KMS-11 (cell line): ENCODE results near the gene SBSN.

ENCODE experiments used
- H2AFZ ChIP-seq: fragments of 200-600 bp; sonication (generic); 2 replicates; pipeline ENCODE4 v1.6.1; 2016; ENCODE audit warnings: antibody characterized with exemption, mixed run types, low read depth
- H3K27ac ChIP-seq: fragments of 200-600 bp; sonication (generic); 2 replicates; pipeline ENCODE4 v1.6.1; 2016; ENCODE audit warnings: mild to moderate bottlenecking, mixed run types
- H3K27me3 ChIP-seq: fragments of 200-600 bp; sonication (generic); 2 replicates; pipeline ENCODE4 v1.6.1; 2017; ENCODE audit warnings: mild to moderate bottlenecking, low read depth, mixed run types, moderate library complexity; ENCODE audit not compliant: insufficient read depth
- H3K36me3 ChIP-seq: fragments of 200-600 bp; sonication (generic); 2 replicates; pipeline ENCODE4 v1.6.1; 2017; ENCODE audit warnings: mild to moderate bottlenecking, mixed run types; ENCODE audit not compliant: insufficient read depth
- H3K4me1 ChIP-seq: fragments of 200-600 bp; sonication (generic); 2 replicates; pipeline ENCODE4 v1.6.1; 2016; ENCODE audit warnings: mild to moderate bottlenecking, low read depth, mixed run types; ENCODE audit not compliant: poor library complexity, severe bottlenecking
- H3K4me2 ChIP-seq: fragments of 200-600 bp; sonication (generic); 2 replicates; pipeline ENCODE4 v1.7.0; 2016; ENCODE audit warnings: mild to moderate bottlenecking, mixed run types
- H3K4me3 ChIP-seq: fragments of 200-600 bp; sonication (generic); IDR thresholded peaks from 2 replicates; pipeline ENCODE4 v1.6.1; 2017; ENCODE audit warnings: low read depth, low read length, mixed read lengths; ENCODE audit not compliant: insufficient read depth
- H3K79me2 ChIP-seq: fragments of 200-600 bp; sonication (generic); 2 replicates; pipeline ENCODE4 v1.6.1; 2016; ENCODE audit warnings: low read depth, mixed run types; ENCODE audit not compliant: insufficient read depth
- H3K9ac ChIP-seq: fragments of 200-600 bp; sonication (generic); 2 replicates; pipeline ENCODE4 v1.6.1; 2016; ENCODE audit warnings: mild to moderate bottlenecking, mixed run types
- H4K20me1 ChIP-seq: fragments of 200-600 bp; sonication (generic); 2 replicates; pipeline ENCODE4 v1.6.1; 2016; ENCODE audit warnings: mild to moderate bottlenecking, mixed run types; ENCODE audit not compliant: insufficient read depth
- TF ChIP-seq, protein P1 (sequence below): fragments of 200-600 bp; sonication (generic); conservative IDR thresholded peaks from 2 replicates; pipeline ENCODE4 v1.6.1; 2017; ENCODE audit warnings: low read depth, mild to moderate bottlenecking, antibody characterized with exemption, low read length, moderate library complexity, mixed read lengths

Gene SBSN

DNA sequence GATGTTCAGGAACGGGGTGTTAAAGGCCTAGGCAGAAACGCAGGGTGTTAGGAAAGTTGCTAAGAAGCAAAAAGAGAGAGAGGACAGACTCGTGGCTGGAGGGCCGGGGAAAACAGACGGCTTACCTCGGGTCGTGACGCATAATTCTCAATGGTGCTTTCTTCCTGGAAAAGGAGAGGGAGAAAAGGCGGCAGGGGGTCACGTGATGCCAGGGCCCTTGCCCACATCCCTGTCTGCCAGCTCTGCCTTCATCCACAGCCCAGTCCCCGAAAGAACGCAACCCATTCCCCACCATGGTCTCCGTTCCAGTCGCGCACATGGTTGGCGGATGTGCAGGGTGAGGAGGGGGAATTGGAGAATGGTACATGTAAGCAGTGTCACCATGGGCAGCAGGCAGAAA is 39.4 kb downstream of the SBSN start:
- Histone ChIP-seq H3K27me3 (peaks cover 52% of the 10 kb centered on the region), H3K4me1 (no peaks in the 10 kb centered on the region), H4K20me1 (no peaks in the 10 kb centered on the region), H3K4me2 (no peak overlapping the region), H2AFZ (no peak overlapping the region), H3K4me3 (no peak overlapping the region), H3K36me3 (no peaks in the 10 kb centered on the region), H3K79me2 (no peaks in the 10 kb centered on the region), H3K9ac (no peak overlapping the region), H3K27ac (no peak overlapping the region)
- TF ChIP-seq, protein P1, sequence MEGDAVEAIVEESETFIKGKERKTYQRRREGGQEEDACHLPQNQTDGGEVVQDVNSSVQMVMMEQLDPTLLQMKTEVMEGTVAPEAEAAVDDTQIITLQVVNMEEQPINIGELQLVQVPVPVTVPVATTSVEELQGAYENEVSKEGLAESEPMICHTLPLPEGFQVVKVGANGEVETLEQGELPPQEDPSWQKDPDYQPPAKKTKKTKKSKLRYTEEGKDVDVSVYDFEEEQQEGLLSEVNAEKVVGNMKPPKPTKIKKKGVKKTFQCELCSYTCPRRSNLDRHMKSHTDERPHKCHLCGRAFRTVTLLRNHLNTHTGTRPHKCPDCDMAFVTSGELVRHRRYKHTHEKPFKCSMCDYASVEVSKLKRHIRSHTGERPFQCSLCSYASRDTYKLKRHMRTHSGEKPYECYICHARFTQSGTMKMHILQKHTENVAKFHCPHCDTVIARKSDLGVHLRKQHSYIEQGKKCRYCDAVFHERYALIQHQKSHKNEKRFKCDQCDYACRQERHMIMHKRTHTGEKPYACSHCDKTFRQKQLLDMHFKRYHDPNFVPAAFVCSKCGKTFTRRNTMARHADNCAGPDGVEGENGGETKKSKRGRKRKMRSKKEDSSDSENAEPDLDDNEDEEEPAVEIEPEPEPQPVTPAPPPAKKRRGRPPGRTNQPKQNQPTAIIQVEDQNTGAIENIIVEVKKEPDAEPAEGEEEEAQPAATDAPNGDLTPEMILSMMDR: no peak

DNA sequence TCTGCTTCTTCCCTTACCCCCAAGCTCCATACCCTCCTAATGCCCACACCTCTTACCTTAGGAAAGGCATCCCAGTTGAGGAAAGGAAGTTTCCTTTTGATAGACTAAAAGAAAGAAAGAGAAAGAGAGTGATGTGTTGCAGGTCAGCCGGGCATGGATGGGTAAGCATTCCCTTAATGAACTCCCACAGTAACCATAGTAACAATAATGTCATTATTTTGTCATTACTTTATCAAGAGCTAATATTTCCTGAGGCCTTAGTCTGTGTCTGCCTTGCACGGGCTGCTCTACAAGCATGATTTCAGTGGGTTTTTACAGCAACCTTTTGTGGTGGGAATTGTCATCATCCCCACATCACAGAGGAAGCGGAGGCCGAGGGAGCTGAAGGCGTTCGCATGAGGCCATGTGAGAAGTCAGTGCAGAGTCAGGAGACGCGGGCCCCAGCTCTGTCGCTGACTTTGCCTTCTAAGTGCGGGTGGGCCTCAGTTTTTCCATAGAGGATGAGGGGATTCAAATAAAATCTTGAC is 40.4 kb downstream of the SBSN start:
- H3K9ac ChIP-seq: no peak overlapping the region
- no peaks in the 10 kb centered on the region for H3K79me2 ChIP-seq
- H3K4me2 ChIP-seq: no peak overlapping the region
- H2AFZ ChIP-seq: no peak overlapping the region
- H4K20me1 ChIP-seq: no peaks in the 10 kb centered on the region
- no peaks in the 10 kb centered on the region for H3K4me1 ChIP-seq
- H3K27ac ChIP-seq: no peak overlapping the region
- no peaks in the 10 kb centered on the region for H3K36me3 ChIP-seq
- TF ChIP-seq, protein P1: no peak
- H3K4me3 ChIP-seq: no peak overlapping the region
- peaks cover 47% of the 10 kb centered on the region for H3K27me3 ChIP-seq

DNA sequence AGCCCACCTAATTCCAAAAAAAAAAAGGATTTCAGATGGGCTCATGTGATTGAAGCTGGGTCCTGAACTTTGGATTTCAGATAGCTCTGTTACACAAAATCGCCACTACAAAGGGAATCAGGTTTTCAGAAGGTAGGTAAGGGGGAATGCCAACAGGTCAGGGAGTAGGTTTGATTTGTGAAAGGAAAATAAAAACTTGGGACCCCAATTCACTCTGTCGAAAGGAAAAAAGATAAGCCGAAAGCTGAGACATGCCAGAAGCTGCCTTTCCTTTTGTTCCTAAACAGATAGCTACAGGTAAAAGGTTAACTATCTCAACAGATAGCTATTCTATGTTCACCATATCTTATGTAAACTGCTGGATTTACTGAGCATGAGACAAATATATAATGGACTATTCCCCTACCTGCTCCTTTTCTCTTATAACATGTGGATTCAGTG is 41.8 kb downstream of the SBSN start:
- H2AFZ ChIP-seq: no peak overlapping the region
- H3K4me2 ChIP-seq: no peak overlapping the region
- no peaks in the 10 kb centered on the region for H3K4me1 ChIP-seq
- H3K27me3 ChIP-seq: peaks cover 39% of the 10 kb centered on the region
- H3K27ac ChIP-seq: no peak overlapping the region
- no peaks in the 10 kb centered on the region for H3K79me2 ChIP-seq
- H3K36me3 ChIP-seq: no peaks in the 10 kb centered on the region
- H3K9ac ChIP-seq: no peak overlapping the region
- H3K4me3 ChIP-seq: no peak overlapping the region
- TF ChIP-seq, protein P1: no peak
- H4K20me1 ChIP-seq: no peaks in the 10 kb centered on the region

DNA sequence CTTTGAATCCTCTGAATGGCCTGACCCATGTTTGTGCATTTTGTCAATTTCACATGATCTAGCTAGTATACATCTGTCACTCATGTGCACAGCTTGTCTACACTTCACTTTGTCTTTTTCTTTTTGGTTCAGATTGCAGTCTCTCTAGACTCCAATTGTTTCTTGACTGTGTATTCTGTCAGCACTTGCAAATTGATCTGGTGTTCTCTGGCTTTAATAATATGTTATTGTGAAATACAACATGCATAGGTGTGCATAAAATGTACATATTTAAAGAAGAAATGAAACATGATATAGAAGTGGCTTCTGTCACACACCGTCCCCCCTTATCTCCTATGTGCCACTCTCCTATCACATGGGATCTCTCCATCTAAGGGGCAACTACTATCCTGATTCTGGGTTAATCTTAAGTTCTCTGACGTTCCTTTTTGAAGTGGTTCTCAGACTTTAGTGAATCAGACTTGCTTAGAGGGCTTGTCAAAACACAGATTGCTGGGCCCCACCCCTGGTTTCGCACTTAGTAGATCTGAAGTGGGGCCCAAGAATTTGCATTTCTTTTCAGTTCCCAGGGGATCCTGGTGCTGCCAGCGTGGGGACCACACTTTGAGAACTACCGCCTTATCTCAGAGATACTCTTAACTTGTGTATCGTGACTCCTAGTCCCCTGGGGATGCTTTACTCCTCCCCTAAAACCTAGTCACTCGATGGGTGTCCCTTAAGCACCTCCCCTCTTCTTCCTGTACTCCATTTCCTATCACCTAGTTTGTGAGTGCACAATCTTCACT is 43.7 kb downstream of the SBSN start:
- Histone ChIP-seq H3K27ac (no peak overlapping the region), H3K4me2 (no peak overlapping the region), H3K27me3 (peaks cover 29% of the 10 kb centered on the region; the same call in 1 of the 2 replicates), H2AFZ (no peak overlapping the region), H3K4me3 (no peak overlapping the region), H3K79me2 (no peaks in the 10 kb centered on the region), H3K36me3 (no peaks in the 10 kb centered on the region), H4K20me1 (no peaks in the 10 kb centered on the region), H3K9ac (no peak overlapping the region), H3K4me1 (no peaks in the 10 kb centered on the region)
- TF ChIP-seq, protein P1: no peak
